ENCODE results near the gene KDM3B. TPM values are rescaled to one million over a fixed set of nuclear protein-coding genes. Genes with fewer than 3 reads are reported as not detected.

KDM3B gene
- total and polyA plus RNA-seq, 9 of the 15 experiments (the other 6 are each of a cell fraction or from before 2014, with no cell fraction given): 13.8 to 62.8 (median 41.9) TPM

GRCh38 chr5:138337685-138338410 is 14.6 kb upstream of the KDM3B start, which contains the start of gene FAM53C (continued):
- TF ChIP-seq, protein P1, sequence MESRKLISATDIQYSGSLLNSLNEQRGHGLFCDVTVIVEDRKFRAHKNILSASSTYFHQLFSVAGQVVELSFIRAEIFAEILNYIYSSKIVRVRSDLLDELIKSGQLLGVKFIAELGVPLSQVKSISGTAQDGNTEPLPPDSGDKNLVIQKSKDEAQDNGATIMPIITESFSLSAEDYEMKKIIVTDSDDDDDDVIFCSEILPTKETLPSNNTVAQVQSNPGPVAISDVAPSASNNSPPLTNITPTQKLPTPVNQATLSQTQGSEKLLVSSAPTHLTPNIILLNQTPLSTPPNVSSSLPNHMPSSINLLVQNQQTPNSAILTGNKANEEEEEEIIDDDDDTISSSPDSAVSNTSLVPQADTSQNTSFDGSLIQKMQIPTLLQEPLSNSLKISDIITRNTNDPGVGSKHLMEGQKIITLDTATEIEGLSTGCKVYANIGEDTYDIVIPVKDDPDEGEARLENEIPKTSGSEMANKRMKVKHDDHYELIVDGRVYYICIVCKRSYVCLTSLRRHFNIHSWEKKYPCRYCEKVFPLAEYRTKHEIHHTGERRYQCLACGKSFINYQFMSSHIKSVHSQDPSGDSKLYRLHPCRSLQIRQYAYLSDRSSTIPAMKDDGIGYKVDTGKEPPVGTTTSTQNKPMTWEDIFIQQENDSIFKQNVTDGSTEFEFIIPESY (CRISPR knock-in tag; IDR thresholded peaks at IDR 0.05): peak; percentile 9; the same call in 1 of the 2 replicates
- no peak for TF ChIP-seq SNIP1 (IDR thresholded peaks at IDR 0.05; ENCODE audit: low read depth)
- TF ChIP-seq ESRRA (IDR thresholded peaks at IDR 0.05; ENCODE audit: borderline replicate concordance, low read depth): peak; percentile 14; the same call in 1 of the 2 replicates
- no peak for TF ChIP-seq ARNT (IDR thresholded peaks at IDR 0.05)
- no peak for TF ChIP-seq TGIF2 (CRISPR knock-in tag; IDR thresholded peaks at IDR 0.05)
- no peak for TF ChIP-seq HMG20A (CRISPR knock-in tag; conservative IDR thresholded peaks at IDR 0.05)
- TF ChIP-seq CBFA2T3 (IDR thresholded peaks at IDR 0.05): peak; percentile 46; the same call in 1 of the 2 replicates
- no peak for TF ChIP-seq BRD9 (IDR thresholded peaks at IDR 0.05; ENCODE audit: low read depth, partially characterized antibody)
- TF ChIP-seq, protein P2, sequence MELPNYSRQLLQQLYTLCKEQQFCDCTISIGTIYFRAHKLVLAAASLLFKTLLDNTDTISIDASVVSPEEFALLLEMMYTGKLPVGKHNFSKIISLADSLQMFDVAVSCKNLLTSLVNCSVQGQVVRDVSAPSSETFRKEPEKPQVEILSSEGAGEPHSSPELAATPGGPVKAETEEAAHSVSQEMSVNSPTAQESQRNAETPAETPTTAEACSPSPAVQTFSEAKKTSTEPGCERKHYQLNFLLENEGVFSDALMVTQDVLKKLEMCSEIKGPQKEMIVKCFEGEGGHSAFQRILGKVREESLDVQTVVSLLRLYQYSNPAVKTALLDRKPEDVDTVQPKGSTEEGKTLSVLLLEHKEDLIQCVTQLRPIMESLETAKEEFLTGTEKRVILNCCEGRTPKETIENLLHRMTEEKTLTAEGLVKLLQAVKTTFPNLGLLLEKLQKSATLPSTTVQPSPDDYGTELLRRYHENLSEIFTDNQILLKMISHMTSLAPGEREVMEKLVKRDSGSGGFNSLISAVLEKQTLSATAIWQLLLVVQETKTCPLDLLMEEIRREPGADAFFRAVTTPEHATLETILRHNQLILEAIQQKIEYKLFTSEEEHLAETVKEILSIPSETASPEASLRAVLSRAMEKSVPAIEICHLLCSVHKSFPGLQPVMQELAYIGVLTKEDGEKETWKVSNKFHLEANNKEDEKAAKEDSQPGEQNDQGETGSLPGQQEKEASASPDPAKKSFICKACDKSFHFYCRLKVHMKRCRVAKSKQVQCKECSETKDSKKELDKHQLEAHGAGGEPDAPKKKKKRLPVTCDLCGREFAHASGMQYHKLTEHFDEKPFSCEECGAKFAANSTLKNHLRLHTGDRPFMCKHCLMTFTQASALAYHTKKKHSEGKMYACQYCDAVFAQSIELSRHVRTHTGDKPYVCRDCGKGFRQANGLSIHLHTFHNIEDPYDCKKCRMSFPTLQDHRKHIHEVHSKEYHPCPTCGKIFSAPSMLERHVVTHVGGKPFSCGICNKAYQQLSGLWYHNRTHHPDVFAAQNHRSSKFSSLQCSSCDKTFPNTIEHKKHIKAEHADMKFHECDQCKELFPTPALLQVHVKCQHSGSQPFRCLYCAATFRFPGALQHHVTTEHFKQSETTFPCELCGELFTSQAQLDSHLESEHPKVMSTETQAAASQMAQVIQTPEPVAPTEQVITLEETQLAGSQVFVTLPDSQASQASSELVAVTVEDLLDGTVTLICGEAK (IDR thresholded peaks at IDR 0.05): peak; percentile 51
- TF ChIP-seq, protein P2 (CRISPR knock-in tag; IDR thresholded peaks at IDR 0.05): no peak; the same call in 1 of the 2 replicates
- peak; percentile 71 for TF ChIP-seq CREM (IDR thresholded peaks at IDR 0.05; ENCODE audit: low read depth)
- no peak for TF ChIP-seq MCM5 (IDR thresholded peaks at IDR 0.05; ENCODE audit: low read depth)
- peak; percentile 99 for TF ChIP-seq SUPT5H (IDR thresholded peaks at IDR 0.05)
- no peak for TF ChIP-seq KLF13 (tag; IDR thresholded peaks at IDR 0.05; ENCODE audit: borderline replicate concordance, low read depth)
- no peak for TF ChIP-seq TAL1 (IDR thresholded peaks at IDR 0.05)
- TF ChIP-seq HSF4 (CRISPR knock-in tag; IDR thresholded peaks at IDR 0.05; ENCODE audit: borderline replicate concordance): no peak
- no peak for TF ChIP-seq CC2D1A (IDR thresholded peaks at IDR 0.05)
- no peak for TF ChIP-seq ILK (tag; IDR thresholded peaks at IDR 0.05; ENCODE audit: borderline replicate concordance, low read depth)
- peak; percentile 86; the same call in 1 of the 2 replicates for TF ChIP-seq ZNF444 (CRISPR knock-in tag; IDR thresholded peaks at IDR 0.05)
